SH-SY5Y (cell line): ENCODE measurements around the gene ANO9.

Experiments
- GATA2 ChIP-seq: IDR thresholded peaks from 2 replicates; pipeline ENCODE4 v1.6.1; 2011; ENCODE audit warnings: mild to moderate bottlenecking, low read depth, low read length
- GATA3 ChIP-seq: IDR thresholded peaks from 2 replicates; pipeline ENCODE4 v1.6.1; 2011; ENCODE audit warnings: low read depth, mild to moderate bottlenecking, low read length, moderate library complexity

- TF ChIP-seq GATA3 = no peak
- no peak for TF ChIP-seq GATA2
These were observed 26.2 kb upstream of the ANO9 start for GRCh38 chr11:468036-468435.
